Activated CD4-positive, alpha-beta T cell treated with anti-CD3 and anti-CD28 coated beads, Interleukin-2, amount 50 U/mL, for 48 hours (primary cell): ENCODE data around the gene IMMP2L.
"Not testable (repeated sequence)": the region's sequence is repeated elsewhere in the genome, so short reads cannot be mapped to it uniquely, and the experiment has no call there.

Source experiments
- DNase-seq, 2 experiments: peaks; one replicate each; pipeline ENCODE4 v3.0.0-alpha.2; 2020

The IMMP2L gene

GRCh38 chr7:111554086-111554485, 8.2 kb downstream of the IMMP2L start:
- DNase-seq, result no peak

GRCh38 chr7:111541067-111541466, 21.2 kb downstream of the IMMP2L start:
- DNase-seq, result no peak

GRCh38 chr7:111540199-111540815, 22.0 kb downstream of the IMMP2L start:
- DNase-seq, result no peak

- no peak for DNase-seq
Measured at GRCh38 chr7:111537134-111537533, 25.2 kb downstream of the IMMP2L start.

GRCh38 chr7:111535142-111535870, 27.0 kb downstream of the IMMP2L start:
- no peak for DNase-seq

GRCh38 chr7:111532625-111533024, 29.7 kb downstream of the IMMP2L start:
- DNase-seq, result no peak

GRCh38 chr7:111531993-111532392, 30.3 kb downstream of the IMMP2L start:
- no peak for DNase-seq

GRCh38 chr7:111530356-111530668, 32.0 kb downstream of the IMMP2L start:
- no peak for DNase-seq

GRCh38 chr7:111529507-111530355, 32.6 kb downstream of the IMMP2L start:
- no peak for DNase-seq

- DNase-seq, result no peak
Measured at GRCh38 chr7:111528331-111528730, 34.0 kb downstream of the IMMP2L start.

GRCh38 chr7:111527545-111527944, 34.7 kb downstream of the IMMP2L start:
- no peak for DNase-seq

- no peak for DNase-seq
Measured at GRCh38 chr7:111525100-111525499, 37.2 kb downstream of the IMMP2L start.

GRCh38 chr7:111521660-111522059, 40.6 kb downstream of the IMMP2L start:
- DNase-seq, result no peak

- no peak for DNase-seq
Measured at GRCh38 chr7:111518264-111518663, 44.0 kb downstream of the IMMP2L start.

- DNase-seq, result no peak
Measured at GRCh38 chr7:111517549-111517951, 44.7 kb downstream of the IMMP2L start.

- no peak for DNase-seq
Measured at GRCh38 chr7:111516612-111517011, 45.7 kb downstream of the IMMP2L start.

- no peak for DNase-seq
Measured at GRCh38 chr7:111513566-111513965, 48.7 kb downstream of the IMMP2L start.

- DNase-seq, result no peak
Measured at GRCh38 chr7:111511845-111512244, 50.4 kb downstream of the IMMP2L start.

GRCh38 chr7:111510584-111511378, 51.5 kb downstream of the IMMP2L start:
- DNase-seq, result no peak

GRCh38 chr7:111510062-111510461, 52.2 kb downstream of the IMMP2L start:
- no peak for DNase-seq

GRCh38 chr7:111509288-111509687, 53.0 kb downstream of the IMMP2L start:
- DNase-seq, result no peak

- DNase-seq, result no peak
Measured at GRCh38 chr7:111508387-111508786, 53.9 kb downstream of the IMMP2L start.

GRCh38 chr7:111505422-111505821, 56.9 kb downstream of the IMMP2L start:
- not testable (repeated sequence) for DNase-seq
